ENCODE data around the gene MYOZ3.

GRCh38 chr5:150641006-150641570 lies 20.0 kb upstream of the MYOZ3 start:
- TF ChIP-seq CTCF (conservative IDR thresholded peaks at IDR 0.05) = no peak
- no peak for TF ChIP-seq EZH2 (IDR thresholded peaks at IDR 0.05; ENCODE audit: low read depth)
